T-helper 2 cell treated with Interferon-gamma antibody and Interleukin-4, amounts not matched to agents 5 μg/mL and 100 μg/mL, for 36 hours (primary cell): ENCODE data around the gene TPK1.
"Not testable (repeated sequence)": the region's sequence is repeated elsewhere in the genome, so short reads cannot be mapped to it uniquely, and the experiment has no call there.

Experiments used
- DNase-seq: peaks from one replicate; pipeline ENCODE4 v3.0.0; 2021; ENCODE audit warnings: low spot score
- H3K27ac Mint-ChIP-seq: one replicate; pipeline ENCODE4 v1.8.0; 2021; ENCODE audit warnings: mild to moderate bottlenecking, mixed read lengths
- H3K27me3 Mint-ChIP-seq: one replicate; pipeline ENCODE4 v1.8.0; 2021; ENCODE audit warnings: low read depth, mixed read lengths
- H3K36me3 Mint-ChIP-seq: one replicate; pipeline ENCODE4 v1.8.0; 2021; ENCODE audit warnings: low read depth, mixed read lengths
- H3K4me1 Mint-ChIP-seq: one replicate; pipeline ENCODE4 v1.8.0; 2021; ENCODE audit warnings: low read depth, mixed read lengths
- H3K4me3 Mint-ChIP-seq: one replicate; pipeline ENCODE4 v1.8.0; 2022; ENCODE audit warnings: mild to moderate bottlenecking, moderate library complexity, mixed read lengths
- H3K9me3 Mint-ChIP-seq: one replicate; pipeline ENCODE4 v1.8.0; 2021; ENCODE audit warnings: mixed read lengths

TPK1 gene

DNA sequence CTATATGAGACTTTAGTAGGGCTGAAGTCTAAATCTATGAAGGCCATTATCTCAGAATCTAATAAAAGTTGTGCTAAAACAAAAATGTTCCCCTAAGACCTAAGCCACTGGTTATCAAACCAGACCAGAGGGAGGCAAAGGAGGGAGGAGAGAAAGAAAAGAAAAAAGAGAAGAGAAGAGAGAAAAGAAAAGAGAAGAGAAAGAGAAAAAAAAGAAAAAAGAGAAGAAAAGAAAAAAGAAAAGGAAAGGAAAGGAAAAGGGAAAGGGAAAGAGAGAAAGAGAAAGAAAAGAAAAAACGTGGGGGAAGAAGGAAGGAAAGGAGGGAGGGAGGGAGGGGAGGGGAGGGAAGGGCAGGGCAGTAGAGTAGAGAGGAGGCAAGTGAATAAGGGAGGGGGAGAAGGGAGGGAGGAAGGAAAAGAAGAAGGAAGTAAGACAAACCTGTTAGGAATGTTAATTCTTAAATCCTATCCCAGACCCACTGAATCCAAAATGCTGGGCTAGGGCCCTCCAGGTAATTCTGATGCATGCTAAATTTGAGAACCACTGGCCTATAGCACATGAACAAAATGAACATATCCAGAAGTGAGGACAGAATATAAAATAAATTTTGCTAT, 98.9 kb downstream of the TPK1 start:
- DNase-seq = no peak
- H3K27ac Mint-ChIP-seq = no peak overlapping the region
- H3K9me3 Mint-ChIP-seq = no peaks in the 10 kb centered on the region
- no peaks in the 10 kb centered on the region for H3K36me3 Mint-ChIP-seq
- no peaks in the 10 kb centered on the region for H3K27me3 Mint-ChIP-seq
- H3K4me3 Mint-ChIP-seq = no peak overlapping the region
- no peaks in the 10 kb centered on the region for H3K4me1 Mint-ChIP-seq

DNA sequence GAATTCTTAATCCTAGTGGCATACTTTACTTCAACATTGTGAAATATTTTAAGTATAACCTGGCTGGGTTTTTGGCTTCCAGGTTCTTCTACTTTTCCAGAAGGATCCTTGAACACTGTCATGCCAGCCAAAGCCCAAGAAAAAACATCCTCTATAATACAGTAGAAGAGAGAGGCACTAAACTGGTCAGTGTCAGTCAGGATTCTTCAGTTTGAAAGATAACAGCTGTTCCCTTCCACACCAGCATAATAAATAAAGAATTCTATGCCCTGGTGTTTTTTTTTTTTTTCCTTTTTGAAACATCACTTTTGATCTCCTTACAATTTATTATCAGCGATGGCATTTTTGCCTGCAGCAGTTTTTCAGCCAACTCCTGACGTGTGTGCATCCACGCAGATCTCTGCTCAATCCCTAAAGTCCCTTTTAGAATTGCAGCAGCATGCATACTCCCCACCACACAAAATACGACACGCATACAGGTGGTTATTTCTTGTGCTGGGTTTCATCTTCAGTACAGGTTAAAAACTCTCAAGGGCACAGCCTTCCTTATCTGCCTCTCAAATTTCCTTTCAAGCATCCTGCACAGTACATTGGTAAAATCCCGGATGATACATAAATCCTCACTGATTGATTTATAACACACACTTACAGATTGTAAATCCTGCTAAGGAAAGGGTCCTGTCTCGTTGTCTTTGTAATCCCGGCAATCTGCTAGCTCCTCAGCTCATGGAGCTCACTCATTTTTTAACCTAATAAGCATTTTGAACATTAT, 100.2 kb downstream of the TPK1 start:
- Mint-ChIP-seq H3K36me3 (no peaks in the 10 kb centered on the region), H3K27me3 (no peaks in the 10 kb centered on the region), H3K27ac (no peak overlapping the region), H3K4me3 (no peak overlapping the region), H3K9me3 (no peaks in the 10 kb centered on the region), H3K4me1 (no peaks in the 10 kb centered on the region)
- no peak for DNase-seq

- H3K9me3 Mint-ChIP-seq = no peaks in the 10 kb centered on the region
- H3K36me3 Mint-ChIP-seq = no peaks in the 10 kb centered on the region
- no peaks in the 10 kb centered on the region for H3K27me3 Mint-ChIP-seq
- H3K4me3 Mint-ChIP-seq = no peak overlapping the region
- H3K27ac Mint-ChIP-seq = no peak overlapping the region
- no peak for DNase-seq
- H3K4me1 Mint-ChIP-seq = no peaks in the 10 kb centered on the region
These were observed 104.0 kb downstream of the TPK1 start for GRCh38 chr7:144731661-144732351.

- H3K9me3 Mint-ChIP-seq = no peaks in the 10 kb centered on the region
- H3K36me3 Mint-ChIP-seq = no peaks in the 10 kb centered on the region
- H3K4me1 Mint-ChIP-seq = no peaks in the 10 kb centered on the region
- no peak overlapping the region for H3K4me3 Mint-ChIP-seq
- no peaks in the 10 kb centered on the region for H3K27me3 Mint-ChIP-seq
- H3K27ac Mint-ChIP-seq = no peak overlapping the region
- no peak for DNase-seq
These were observed 105.6 kb downstream of the TPK1 start for GRCh38 chr7:144730224-144730623.

DNA sequence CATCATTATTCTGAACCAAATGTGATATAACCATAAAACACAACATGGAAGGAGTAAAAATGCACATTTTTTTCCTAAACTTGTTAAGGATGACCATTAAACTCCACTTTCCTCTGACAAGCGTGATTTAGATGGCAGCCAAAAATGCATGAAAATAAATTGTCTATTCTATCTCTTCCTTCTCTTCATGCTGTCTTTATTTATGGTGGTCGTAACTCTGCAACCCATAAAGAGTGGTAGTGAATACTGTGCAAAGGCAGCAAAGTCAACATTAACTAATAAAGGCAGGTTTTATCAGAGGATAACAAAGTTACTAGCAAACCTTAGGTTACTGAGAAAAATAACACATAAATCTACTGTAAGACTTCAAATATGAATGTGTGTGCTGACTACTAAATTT, 106.6 kb downstream of the TPK1 start:
- H3K4me1 Mint-ChIP-seq = no peaks in the 10 kb centered on the region
- no peak overlapping the region for H3K27ac Mint-ChIP-seq
- DNase-seq = no peak
- H3K36me3 Mint-ChIP-seq = no peaks in the 10 kb centered on the region
- H3K4me3 Mint-ChIP-seq = no peak overlapping the region
- no peaks in the 10 kb centered on the region for H3K9me3 Mint-ChIP-seq
- H3K27me3 Mint-ChIP-seq = no peaks in the 10 kb centered on the region

- Mint-ChIP-seq H3K27ac (no peak overlapping the region), H3K36me3 (no peaks in the 10 kb centered on the region), H3K9me3 (no peaks in the 10 kb centered on the region), H3K4me1 (no peaks in the 10 kb centered on the region), H3K4me3 (no peak overlapping the region), H3K27me3 (no peaks in the 10 kb centered on the region)
- no peak for DNase-seq
These were observed 107.3 kb downstream of the TPK1 start for GRCh38 chr7:144728551-144728950.

DNA sequence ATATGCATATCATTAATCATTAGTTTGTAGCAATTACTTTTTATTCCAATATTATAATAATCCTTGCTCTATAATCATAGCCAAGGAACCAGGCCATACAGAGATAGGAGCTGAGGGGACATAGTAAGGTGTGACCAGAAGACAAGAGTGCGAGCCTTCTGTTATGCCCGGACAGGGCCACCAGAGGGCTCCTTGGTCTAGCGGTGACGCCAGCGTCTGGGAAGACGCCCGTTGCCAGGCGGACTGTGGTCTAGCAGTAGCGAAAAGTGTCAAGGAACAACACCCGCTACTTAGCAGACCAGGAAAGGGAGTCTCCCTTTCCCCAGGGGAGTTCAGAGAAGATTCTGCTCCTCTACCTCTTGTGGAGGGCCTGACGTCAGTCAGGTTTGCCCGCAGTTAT, 109.0 kb downstream of the TPK1 start:
- H3K9me3 Mint-ChIP-seq, H3K4me3 Mint-ChIP-seq, DNase-seq, H3K36me3 Mint-ChIP-seq, H3K27ac Mint-ChIP-seq, H3K27me3 Mint-ChIP-seq, H3K4me1 Mint-ChIP-seq: not testable (repeated sequence)

DNA sequence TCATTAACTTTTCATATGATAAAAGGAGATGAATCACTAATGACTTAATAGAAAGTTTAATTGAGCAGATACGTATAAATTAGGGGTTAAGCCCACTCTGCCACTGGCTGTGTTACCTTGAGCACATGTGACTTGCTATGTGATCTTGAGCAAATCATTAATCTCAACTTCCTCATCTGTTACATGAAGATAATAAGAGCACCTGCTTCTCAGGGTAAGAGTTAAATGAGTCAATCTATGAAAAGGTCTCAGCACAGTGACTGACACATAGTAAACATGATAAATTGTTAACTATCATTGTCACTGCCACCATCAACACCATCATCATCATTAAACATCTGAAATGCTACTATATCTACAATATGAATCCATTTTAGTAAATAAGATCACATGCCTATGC, 110.8 kb downstream of the TPK1 start:
- H3K4me1 Mint-ChIP-seq = no peaks in the 10 kb centered on the region
- H3K9me3 Mint-ChIP-seq = no peaks in the 10 kb centered on the region
- DNase-seq = no peak
- H3K36me3 Mint-ChIP-seq = no peaks in the 10 kb centered on the region
- H3K4me3 Mint-ChIP-seq = no peak overlapping the region
- H3K27me3 Mint-ChIP-seq = no peaks in the 10 kb centered on the region
- no peak overlapping the region for H3K27ac Mint-ChIP-seq

DNA sequence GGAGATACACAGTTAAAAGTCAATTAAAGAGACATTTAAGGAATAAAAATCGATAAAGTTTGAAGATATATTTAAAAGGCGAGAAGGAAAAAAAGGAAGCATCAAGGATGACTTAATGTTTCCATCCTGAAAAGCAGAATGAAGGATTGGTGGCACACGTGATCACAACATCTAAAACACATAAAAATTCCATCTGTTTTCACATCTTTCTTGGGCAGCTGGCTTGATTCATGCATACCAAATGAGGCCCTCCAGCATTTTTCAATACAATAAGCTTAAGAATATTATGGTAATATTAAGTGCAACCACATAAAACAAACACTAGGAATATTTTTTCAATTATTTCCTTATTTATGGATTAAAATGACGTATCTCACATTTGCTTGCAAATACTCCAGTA, 112.6 kb downstream of the TPK1 start:
- DNase-seq = no peak
- no peaks in the 10 kb centered on the region for H3K36me3 Mint-ChIP-seq
- H3K4me1 Mint-ChIP-seq = no peaks in the 10 kb centered on the region
- no peaks in the 10 kb centered on the region for H3K9me3 Mint-ChIP-seq
- H3K27ac Mint-ChIP-seq = no peak overlapping the region
- no peaks in the 10 kb centered on the region for H3K27me3 Mint-ChIP-seq
- H3K4me3 Mint-ChIP-seq = no peak overlapping the region

- Mint-ChIP-seq H3K4me3 (no peak overlapping the region), H3K36me3 (no peaks in the 10 kb centered on the region), H3K27me3 (no peaks in the 10 kb centered on the region), H3K4me1 (no peaks in the 10 kb centered on the region), H3K9me3 (no peaks in the 10 kb centered on the region), H3K27ac (no peak overlapping the region)
- no peak for DNase-seq
These were observed 115.1 kb downstream of the TPK1 start for GRCh38 chr7:144720710-144721109.

GRCh38 chr7:144720149-144720548, 115.7 kb downstream of the TPK1 start:
- no peak overlapping the region for H3K4me3 Mint-ChIP-seq
- no peaks in the 10 kb centered on the region for H3K4me1 Mint-ChIP-seq
- no peak overlapping the region for H3K27ac Mint-ChIP-seq
- no peaks in the 10 kb centered on the region for H3K36me3 Mint-ChIP-seq
- no peak for DNase-seq
- H3K9me3 Mint-ChIP-seq = no peaks in the 10 kb centered on the region
- H3K27me3 Mint-ChIP-seq = no peaks in the 10 kb centered on the region

DNA sequence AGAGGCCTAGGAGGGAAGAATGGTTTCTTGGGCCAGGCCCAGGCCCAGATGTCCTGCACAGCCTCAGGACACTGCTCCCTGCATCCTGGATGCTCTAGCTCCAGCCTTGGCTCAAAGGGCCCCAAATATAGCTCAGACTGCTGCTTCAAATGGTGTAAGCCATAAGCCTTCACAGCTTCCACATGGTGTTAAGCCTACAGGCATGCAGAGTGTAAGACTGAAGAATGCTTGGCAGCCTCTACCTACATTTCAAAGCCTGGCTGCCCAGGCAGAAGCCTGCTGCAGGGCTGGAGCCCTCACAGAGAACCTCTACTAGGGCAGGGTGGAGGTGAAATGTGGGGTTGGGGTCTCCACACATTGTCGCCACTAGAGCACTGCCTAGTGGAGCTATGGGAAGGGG, 118.1 kb downstream of the TPK1 start:
- Mint-ChIP-seq H3K4me3 (no peak overlapping the region), H3K4me1 (peaks cover 2% of the 10 kb centered on the region), H3K27ac (no peak overlapping the region), H3K36me3 (no peaks in the 10 kb centered on the region), H3K9me3 (no peaks in the 10 kb centered on the region), H3K27me3 (no peaks in the 10 kb centered on the region)
- no peak for DNase-seq

DNA sequence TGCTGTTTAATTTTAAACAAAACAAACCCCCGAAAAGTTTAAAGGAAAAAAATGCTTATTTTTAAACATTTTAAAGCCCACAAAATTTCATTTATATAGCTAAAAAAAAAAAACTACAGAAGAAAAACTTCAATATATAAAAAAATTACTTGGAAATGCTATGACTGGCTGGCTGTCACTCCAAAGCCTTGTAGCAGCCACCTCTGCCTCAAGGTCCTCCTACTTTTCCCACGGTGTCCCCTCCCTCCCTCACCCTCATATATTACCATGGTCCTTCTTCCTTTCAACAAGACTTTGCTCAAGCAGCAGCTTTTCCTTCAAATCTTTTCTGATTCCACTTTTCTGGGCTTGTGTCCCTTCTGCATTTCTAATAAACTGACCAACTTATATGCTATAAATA, 122.0 kb downstream of the TPK1 start:
- no peaks in the 10 kb centered on the region for H3K27me3 Mint-ChIP-seq
- DNase-seq = no peak
- H3K36me3 Mint-ChIP-seq = no peaks in the 10 kb centered on the region

GRCh38 chr7:144710791-144711190, 125.1 kb downstream of the TPK1 start:
- Mint-ChIP-seq H3K9me3 (no peaks in the 10 kb centered on the region), H3K27ac (no peak overlapping the region), H3K4me1 (peaks cover 2% of the 10 kb centered on the region), H3K4me3 (no peak overlapping the region), H3K36me3 (no peaks in the 10 kb centered on the region), H3K27me3 (no peaks in the 10 kb centered on the region)
- DNase-seq = no peak

More for the DNA sequence above, 122.0 kb downstream of the TPK1 start:
- Mint-ChIP-seq H3K9me3 (no peaks in the 10 kb centered on the region), H3K4me3 (no peak overlapping the region), H3K27ac (no peak overlapping the region), H3K4me1 (peaks cover 2% of the 10 kb centered on the region)
